Measurements from ENCODE around the gene HOXA13. TPM values are rescaled to one million over a fixed set of nuclear protein-coding genes. Genes with fewer than 3 reads are reported as not detected.

HOXA13 gene
- total RNA-seq, 3 donors from 2014 or later: 28.0 to 54.3 (median 42.2) TPM

DNA sequence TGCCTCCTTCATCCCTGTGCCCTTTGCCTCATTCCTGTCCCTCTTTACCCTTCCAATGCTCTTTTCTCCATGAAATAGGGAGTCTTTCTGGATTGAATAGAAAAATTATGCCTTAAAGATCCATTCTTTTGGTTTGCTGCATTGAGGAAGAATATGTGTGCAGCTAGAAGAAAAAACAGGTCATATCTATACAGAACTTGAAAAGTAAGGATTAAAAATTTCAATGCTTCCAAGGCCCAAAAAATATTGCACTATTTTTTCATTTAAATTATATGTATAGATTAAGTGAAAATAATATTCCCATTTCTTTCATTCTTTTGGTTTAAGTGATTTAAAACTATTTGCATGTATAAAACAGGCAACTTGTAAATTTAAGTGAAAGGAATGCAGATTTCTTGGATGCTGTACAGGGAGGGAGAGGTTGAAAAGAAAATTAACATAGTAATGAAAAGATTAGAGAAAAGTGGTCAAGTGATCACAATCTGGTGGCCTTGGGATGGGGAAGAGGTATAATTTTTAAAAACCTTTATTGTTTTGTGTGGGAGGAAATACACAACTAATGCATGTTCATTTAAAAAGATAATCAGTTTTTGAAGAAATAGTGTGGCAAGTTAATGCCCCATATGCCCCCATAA lies 24.2 kb upstream of the HOXA13 start:
- TF ChIP-seq, protein P1, sequence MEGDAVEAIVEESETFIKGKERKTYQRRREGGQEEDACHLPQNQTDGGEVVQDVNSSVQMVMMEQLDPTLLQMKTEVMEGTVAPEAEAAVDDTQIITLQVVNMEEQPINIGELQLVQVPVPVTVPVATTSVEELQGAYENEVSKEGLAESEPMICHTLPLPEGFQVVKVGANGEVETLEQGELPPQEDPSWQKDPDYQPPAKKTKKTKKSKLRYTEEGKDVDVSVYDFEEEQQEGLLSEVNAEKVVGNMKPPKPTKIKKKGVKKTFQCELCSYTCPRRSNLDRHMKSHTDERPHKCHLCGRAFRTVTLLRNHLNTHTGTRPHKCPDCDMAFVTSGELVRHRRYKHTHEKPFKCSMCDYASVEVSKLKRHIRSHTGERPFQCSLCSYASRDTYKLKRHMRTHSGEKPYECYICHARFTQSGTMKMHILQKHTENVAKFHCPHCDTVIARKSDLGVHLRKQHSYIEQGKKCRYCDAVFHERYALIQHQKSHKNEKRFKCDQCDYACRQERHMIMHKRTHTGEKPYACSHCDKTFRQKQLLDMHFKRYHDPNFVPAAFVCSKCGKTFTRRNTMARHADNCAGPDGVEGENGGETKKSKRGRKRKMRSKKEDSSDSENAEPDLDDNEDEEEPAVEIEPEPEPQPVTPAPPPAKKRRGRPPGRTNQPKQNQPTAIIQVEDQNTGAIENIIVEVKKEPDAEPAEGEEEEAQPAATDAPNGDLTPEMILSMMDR (IDR thresholded peaks at IDR 0.05): no peak
- Histone ChIP-seq H3K4me3 (no peak overlapping the region), H3K36me3 (ENCODE audit: low read depth) (no peaks in the 10 kb centered on the region), H3K9me3 (no peaks in the 10 kb centered on the region), H3K4me1 (ENCODE audit: low read depth) (peaks cover 6% of the 10 kb centered on the region)
- ATAC-seq (no peak), DNase-seq (no peak)
- intact Hi-C loops (cut with DNase I, micrococcal nuclease): no loop called here

DNA sequence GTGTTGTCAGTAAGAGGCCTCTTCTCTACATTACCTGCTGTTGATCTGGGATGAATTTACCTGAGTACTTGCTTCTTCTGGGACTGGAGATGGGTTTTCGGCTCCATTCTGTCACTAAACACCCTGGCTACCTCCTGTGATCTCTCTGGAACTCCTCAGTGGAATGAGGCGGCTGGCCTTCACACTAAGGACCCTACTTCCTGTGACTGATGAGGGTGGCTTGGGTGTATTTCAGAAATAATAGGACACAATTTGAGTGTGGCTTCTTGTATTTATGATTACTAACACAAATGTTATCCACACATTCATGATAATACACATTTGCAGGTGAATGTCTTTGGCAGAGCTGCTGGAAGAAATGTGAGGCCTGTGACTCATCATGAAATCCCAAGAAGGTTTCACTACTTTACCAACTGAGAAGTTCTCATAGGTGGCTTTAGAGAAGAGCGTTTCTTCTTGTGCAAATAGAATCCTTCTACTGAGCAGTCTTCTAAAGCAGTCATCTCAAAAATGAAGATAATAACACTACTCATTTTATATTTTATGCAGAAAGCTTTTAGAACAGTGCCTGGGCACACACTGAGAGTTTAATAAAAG lies 21.4 kb upstream of the HOXA13 start:
- intact Hi-C loops (cut with DNase I, micrococcal nuclease): no loop called here
- H3K4me3 ChIP-seq: no peak overlapping the region
- peaks cover 6% of the 10 kb centered on the region for H3K4me1 ChIP-seq (ENCODE audit: low read depth)
- TF ChIP-seq, protein P1 (IDR thresholded peaks at IDR 0.05): no peak
- ATAC-seq: no peak
- DNase-seq: no peak
- no peaks in the 10 kb centered on the region for H3K36me3 ChIP-seq (ENCODE audit: low read depth)
- H3K9me3 ChIP-seq: no peaks in the 10 kb centered on the region

DNA sequence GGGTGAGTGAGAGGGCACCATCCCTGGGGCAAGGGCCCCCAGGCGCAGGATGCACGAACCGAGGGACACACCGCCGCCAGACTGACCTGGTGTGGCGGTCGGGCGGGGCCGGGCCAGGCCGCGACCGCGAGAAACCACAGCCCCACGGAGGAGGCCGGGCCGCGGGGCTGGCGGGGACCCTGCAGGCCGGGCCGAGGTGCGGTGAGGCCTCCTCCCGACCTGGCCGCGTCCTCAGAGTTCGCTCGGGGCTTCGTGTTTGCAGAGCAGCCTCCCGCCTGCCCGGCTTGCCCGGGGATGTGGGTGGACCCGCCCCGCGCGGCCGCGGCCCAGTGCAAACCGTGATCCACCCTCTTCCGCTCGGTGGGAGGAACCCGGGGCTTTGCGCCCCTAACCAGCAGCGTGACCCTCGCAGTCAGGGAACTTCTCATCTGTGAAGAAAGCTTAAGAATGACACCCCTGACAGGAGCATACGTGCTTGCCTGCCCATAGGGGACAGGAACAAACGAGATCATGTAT lies 20.6 kb upstream of the HOXA13 start:
- ATAC-seq: no peak
- no peaks in the 10 kb centered on the region for H3K9me3 ChIP-seq
- intact Hi-C loops (cut with DNase I, micrococcal nuclease): no loop called here
- peaks cover 5% of the 10 kb centered on the region for H3K4me1 ChIP-seq (ENCODE audit: low read depth)
- H3K4me3 ChIP-seq: no peak overlapping the region
- TF ChIP-seq, protein P1 (IDR thresholded peaks at IDR 0.05): no peak
- H3K36me3 ChIP-seq (ENCODE audit: low read depth): no peaks in the 10 kb centered on the region
- DNase-seq: no peak

DNA sequence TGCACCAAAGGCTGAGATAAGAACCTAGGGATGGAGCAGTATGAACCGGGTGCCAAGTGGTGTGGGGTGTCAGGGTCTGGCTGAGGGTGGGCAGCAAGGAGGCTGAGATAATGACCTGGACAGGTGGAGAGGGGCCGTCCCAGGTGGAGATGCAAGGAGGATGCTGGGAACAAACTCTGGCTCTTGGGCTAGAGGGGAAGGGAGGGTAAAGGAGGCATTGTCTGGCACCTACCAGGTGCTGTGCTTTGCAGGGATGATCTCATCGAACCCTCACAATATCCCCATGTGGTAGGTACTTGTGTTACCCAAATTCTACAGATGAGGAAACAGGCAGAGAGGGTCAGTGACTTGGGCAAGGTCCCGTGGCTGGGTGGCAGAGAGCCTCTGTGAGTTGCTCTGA lies 19.9 kb upstream of the HOXA13 start:
- no peaks in the 10 kb centered on the region for H3K9me3 ChIP-seq
- no peaks in the 10 kb centered on the region for H3K36me3 ChIP-seq (ENCODE audit: low read depth)
- no peak overlapping the region for H3K4me3 ChIP-seq
- TF ChIP-seq, protein P1 (IDR thresholded peaks at IDR 0.05): no peak
- DNase-seq (no peak), ATAC-seq (no peak)
- no peaks in the 10 kb centered on the region for H3K4me1 ChIP-seq (ENCODE audit: low read depth)
- intact Hi-C loops (cut with DNase I, micrococcal nuclease): no loop called here

DNA sequence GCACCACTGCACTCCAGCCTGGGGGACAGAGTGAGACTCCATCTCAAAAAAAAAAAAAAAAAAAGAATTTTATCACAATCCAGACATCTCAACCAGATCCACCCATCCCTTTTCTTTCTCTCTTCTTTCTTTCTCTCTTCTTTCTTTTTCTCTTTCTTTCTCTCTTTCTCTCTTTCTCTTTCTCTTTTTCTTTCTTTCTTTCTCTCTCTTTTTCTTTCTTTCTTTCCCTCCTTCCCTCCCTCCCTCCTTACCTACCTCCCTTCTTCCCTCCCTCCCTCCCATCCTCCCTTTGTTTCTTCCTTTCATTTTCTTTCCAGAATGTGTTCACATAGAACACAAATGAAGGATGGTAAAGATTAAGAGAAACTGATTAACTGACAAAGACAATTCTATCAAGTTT lies 18.1 kb upstream of the HOXA13 start:
- Histone ChIP-seq H3K9me3 (no peaks in the 10 kb centered on the region), H3K36me3 (ENCODE audit: low read depth) (no peaks in the 10 kb centered on the region), H3K4me3 (no peak overlapping the region), H3K4me1 (ENCODE audit: low read depth) (no peaks in the 10 kb centered on the region)
- TF ChIP-seq, protein P1 (IDR thresholded peaks at IDR 0.05): no peak
- intact Hi-C loops (cut with DNase I, micrococcal nuclease): no loop called here
- DNase-seq (no peak), ATAC-seq (no peak)

All from mucosa of descending colon (tissue), 3 donors.